GM12878 (cell line): ENCODE results near the gene FGF2. TPM values are rescaled to one million over a fixed set of nuclear protein-coding genes. Genes with fewer than 3 reads are reported as not detected.

Source experiments
- ATAC-seq: fragments of 200-7000 bp; cut with Tn5 transposase; 3 replicates; pipeline ENCODE4 v1.9.1; 2020; ENCODE audit warnings: mild to moderate bottlenecking, moderate library complexity
- BruUV-seq: library from RNA; stranded (reverse); fragments of 400-500 nt; replicated peaks from 2 replicates; lab custom pipeline; 2021; lab: Mats Ljungman, UMichigan
- CTCF ChIA-PET: fragments of 300-600 bp; sonication (Branson Sonifier 250); formaldehyde crosslinking; extraction: SDS; loops from one replicate; lab custom pipeline; 2021; ENCODE audit warnings: inconsistent platforms; lab: Yijun Ruan, JAX
- POLR2A ChIA-PET: fragments of 350-600 bp; formaldehyde crosslinking; extraction: SDS; loops from one replicate; lab custom pipeline; 2021; ENCODE audit warnings: inconsistent platforms; lab: Charles Lee
- RAD21 ChIA-PET: fragments of 300-600 bp; sonication (Branson Sonifier 250); formaldehyde crosslinking; loops from one replicate; lab custom pipeline; 2023; ENCODE audit warnings: antibody characterized with exemption; ENCODE audit not compliant: unreplicated experiment; lab: Charles Lee
- SMC1A ChIA-PET: fragments of 300-600 bp; sonication (Branson Sonifier 250); formaldehyde crosslinking; loops from one replicate; lab custom pipeline; 2023; ENCODE audit not compliant: unreplicated experiment, uncharacterized antibody; lab: Charles Lee
- DNase-seq: peaks from one replicate; pipeline ENCODE4 v3.0.0-alpha.2; 2011; ENCODE audit warnings: low read depth, low spot score
- FAIRE-seq: peaks from 3 replicates; lab custom pipeline; 2011; peaks lifted over from hg19 to GRCh38; lab: Jason Lieb, UNC
- H2AFZ ChIP-seq: 2 replicates; pipeline ENCODE4 v1.6.0; 2011; ENCODE audit warnings: low read depth, low read length, control low read depth; ENCODE audit not compliant: control insufficient read depth
- H3K27ac ChIP-seq: 2 replicates; pipeline ENCODE4 v1.5.1; 2011; ENCODE audit warnings: control low read depth; ENCODE audit not compliant: control insufficient read depth, insufficient read depth
- H3K27me3 ChIP-seq, 2 experiments: replicated peaks in 1 of 2; 2 replicates each; pipeline versions ENCODE4 v1.6.0 to v1.6.1; 2011; ENCODE audit warnings: low read length in 1 of 2; ENCODE audit not compliant: control insufficient read depth in 2 of 2, insufficient read depth in 2 of 2
- H3K36me3 ChIP-seq, 2 experiments: 2 replicates each; pipeline ENCODE4 v1.5.1; 2011; ENCODE audit warnings: low read length in 1 of 2; ENCODE audit not compliant: control insufficient read depth in 2 of 2, insufficient read depth in 2 of 2
- H3K4me1 ChIP-seq: 2 replicates; pipeline ENCODE4 v1.6.1; 2011; ENCODE audit warnings: mild to moderate bottlenecking, low read length, moderate library complexity, mixed read lengths; ENCODE audit not compliant: control insufficient read depth, insufficient read depth
- H3K4me2 ChIP-seq: 2 replicates; pipeline ENCODE4 v1.6.0; 2011; ENCODE audit warnings: control low read depth; ENCODE audit not compliant: control insufficient read depth, insufficient read depth
- H3K4me3 ChIP-seq: fragments of 200-600 bp; sonication (generic); 2 replicates; pipeline ENCODE4 v1.5.1; 2016
- H3K79me2 ChIP-seq: 2 replicates; pipeline ENCODE4 v1.6.0; 2011; ENCODE audit warnings: low read length; ENCODE audit not compliant: control insufficient read depth, insufficient read depth
- H3K9ac ChIP-seq: 2 replicates; pipeline ENCODE4 v1.8.0; 2011; ENCODE audit warnings: low read length, control low read depth, mixed read lengths; ENCODE audit not compliant: control insufficient read depth, insufficient read depth
- H3K9me3 ChIP-seq: replicated peaks from 3 replicates; pipeline ENCODE4 v1.5.1; 2011; ENCODE audit warnings: mild to moderate bottlenecking, low read length; ENCODE audit not compliant: control insufficient read depth, insufficient read depth
- H4K20me1 ChIP-seq: 2 replicates; pipeline ENCODE4 v1.6.0; 2011; ENCODE audit not compliant: control insufficient read depth, insufficient read depth
- HDGF ChIP-seq: fragments of 450-650 bp; IDR thresholded peaks from 2 replicates; pipeline ENCODE4 v1.6.1; 2016; ENCODE audit warnings: antibody characterized with exemption
- NFIC ChIP-seq: IDR thresholded peaks from 2 replicates; pipeline ENCODE4 v1.6.1; 2012; ENCODE audit warnings: low read depth, mild to moderate bottlenecking, inconsistent platforms, low read length, moderate library complexity
- PKNOX1 ChIP-seq: fragments of 450-650 bp; IDR thresholded peaks from 2 replicates; pipeline ENCODE4 v1.6.1; 2016; ENCODE audit warnings: mild to moderate bottlenecking
- RAD51 ChIP-seq: fragments of 450-650 bp; IDR thresholded peaks from 2 replicates; pipeline ENCODE4 v1.6.1; 2016; ENCODE audit warnings: moderate library complexity, mild to moderate bottlenecking, inconsistent platforms
- RB1 ChIP-seq: fragments of 450-650 bp; formaldehyde crosslinking; IDR thresholded peaks from 2 replicates; pipeline ENCODE4 v1.6.1; 2017; ENCODE audit warnings: mild to moderate bottlenecking, borderline replicate concordance
- REST ChIP-seq: IDR thresholded peaks from 2 replicates; pipeline ENCODE4 v1.6.1; 2012; ENCODE audit warnings: mild to moderate bottlenecking, low read depth, low read length
- SPI1 ChIP-seq: IDR thresholded peaks from 2 replicates; pipeline ENCODE4 v1.6.1; 2011; ENCODE audit warnings: low read depth, mild to moderate bottlenecking, low read length, moderate library complexity, borderline replicate concordance; ENCODE audit not compliant: insufficient read depth
- TAF1 ChIP-seq: IDR thresholded peaks from 2 replicates; pipeline ENCODE4 v1.6.1; 2011; ENCODE audit warnings: mild to moderate bottlenecking, low read depth, low read length, borderline replicate concordance
- ZBTB40 ChIP-seq: fragments of 450-650 bp; IDR thresholded peaks from 2 replicates; pipeline ENCODE4 v1.6.1; 2016; ENCODE audit warnings: mild to moderate bottlenecking, moderate library complexity, borderline replicate concordance
- ZNF217 ChIP-seq: fragments of 450-650 bp; IDR thresholded peaks from 2 replicates; pipeline ENCODE4 v1.6.1; 2017; ENCODE audit warnings: antibody characterized with exemption, mild to moderate bottlenecking
- WGBS: methylation state at CpG from one replicate; pipeline ENCODE4 v1.1.6; 2016; ENCODE audit warnings: low lambda C conversion rate; ENCODE audit not compliant: insufficient replicate concordance, insufficient coverage; ENCODE audit errors: missing lambda C conversion rate; 5-methylcytosine and 5-hydroxymethylcytosine counted together
- in situ Hi-C: fragments of 300-500 bp; cut with MboI; formaldehyde crosslinking; loops from 9 replicates; pipeline ENCODE4 v1.14.3; 2018; ENCODE audit warnings: mixed read lengths
- intact Hi-C: fragments of 100-400 bp; cut with micrococcal nuclease; formaldehyde crosslinking; loops from one replicate; pipeline ENCODE4 v1.14.2; 2022; ENCODE audit not compliant: unreplicated experiment
- polyA plus RNA-seq, 11 experiments: library from polyadenylated mRNA; depleted of rRNA in 4 of 11; unstranded in 6 of 11; stranded (reverse) in 5 of 11; fragments of >200 nt; fragmentation: Nextera tagmentation in 4 of 11; fragmentation: Illumina TruSeq in 1 of 11; extraction: Ambion mirVana in 4 of 11; extraction: Trizol in 1 of 11; gene quantifications; 1 replicate in 1 of 11; 2 replicates in 10 of 11; pipeline versions ENCODE4 v1.2.1 to v1.2.3, GENCODE V29; 2011 to 2016; ENCODE audit warnings: inconsistent platforms in 2 of 11, missing spikeins in 2 of 11, low read depth in 1 of 11
- total RNA-seq, 4 experiments: library from RNA; depleted of rRNA in 3 of 4; stranded (reverse); fragments of >200 nt in 3 of 4; fragmentation: Illumina TruSeq in 1 of 4; extraction: Trizol in 1 of 4; gene quantifications; 2 replicates each; pipeline versions ENCODE4 v1.2.1 to v1.2.3, GENCODE V29; 2013 to 2021
- TF ChIP-seq, protein P1 (sequence below): IDR thresholded peaks from 2 replicates; pipeline ENCODE4 v1.6.1; 2011; ENCODE audit warnings: mild to moderate bottlenecking, low read depth, low read length, moderate library complexity; ENCODE audit not compliant: insufficient replicate concordance

The FGF2 gene
- total and polyA plus RNA-seq, 10 of the 15 experiments (the other 5 are each of a cell fraction or from before 2014, with no cell fraction given): 0.13 to 1.7 (median 0.25) TPM

DNA sequence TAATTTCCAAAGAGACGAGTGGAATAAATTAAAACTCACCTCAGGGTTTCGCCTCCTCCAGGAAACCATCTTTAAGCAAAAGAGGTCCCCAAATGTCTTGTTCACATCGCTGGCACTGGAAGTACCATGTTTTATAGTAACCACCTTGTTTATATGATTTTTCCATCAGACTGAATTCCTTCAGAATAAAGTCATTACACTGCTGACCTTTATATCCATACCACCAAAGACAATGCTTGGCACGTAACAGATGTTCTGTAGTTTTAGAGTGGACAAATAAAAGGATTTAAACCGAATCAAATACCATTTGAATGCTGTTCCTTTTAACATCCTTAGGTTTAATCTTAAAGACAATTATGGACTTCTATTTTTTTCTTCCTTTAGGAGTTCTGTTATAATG is 91.1 kb downstream of the FGF2 start (continued):
- TF ChIP-seq, protein P1, sequence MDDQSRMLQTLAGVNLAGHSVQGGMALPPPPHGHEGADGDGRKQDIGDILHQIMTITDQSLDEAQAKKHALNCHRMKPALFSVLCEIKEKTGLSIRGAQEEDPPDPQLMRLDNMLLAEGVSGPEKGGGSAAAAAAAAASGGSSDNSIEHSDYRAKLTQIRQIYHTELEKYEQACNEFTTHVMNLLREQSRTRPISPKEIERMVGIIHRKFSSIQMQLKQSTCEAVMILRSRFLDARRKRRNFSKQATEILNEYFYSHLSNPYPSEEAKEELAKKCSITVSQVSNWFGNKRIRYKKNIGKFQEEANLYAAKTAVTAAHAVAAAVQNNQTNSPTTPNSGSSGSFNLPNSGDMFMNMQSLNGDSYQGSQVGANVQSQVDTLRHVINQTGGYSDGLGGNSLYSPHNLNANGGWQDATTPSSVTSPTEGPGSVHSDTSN: no peak

GRCh38 chr4:122920473-122920872 is 93.8 kb downstream of the FGF2 start:
- no peaks in the 10 kb centered on the region for H3K36me3 ChIP-seq
- CTCF ChIA-PET: interaction anchor here (0.9 to 5.0 kb wide), 4 partner anchors 10 to 164 kb away, joined by 3 to 31 read pairs (median 16); no protein-coding TSS in a partner anchor
- POLR2A ChIA-PET: interaction anchor here (0.5 kb wide), 1 partner anchor 505 kb away, joined by 3 read pairs; no protein-coding TSS in a partner anchor
- RAD21 ChIA-PET: interaction anchor here (1.1 to 2.3 kb wide), 2 partner anchors 25 to 162 kb away, joined by 5 to 7 read pairs; no protein-coding TSS in a partner anchor
- SMC1A ChIA-PET: interaction anchor here (0.9 to 1.6 kb wide), 8 partner anchors 9 to 1020 kb away, joined by 3 to 6 read pairs (median 4); no protein-coding TSS in a partner anchor
- H3K4me3 ChIP-seq: no peak overlapping the region
- H3K4me1 ChIP-seq: peaks cover 6% of the 10 kb centered on the region
- H3K4me2 ChIP-seq: no peak overlapping the region
- ATAC-seq (no peak), FAIRE-seq (no peak), DNase-seq (no peak)
- 89% methylated on average over 5 of the region's 5 CpGs for WGBS
- H2AFZ ChIP-seq: no peak overlapping the region
- no peak overlapping the region for H3K27ac ChIP-seq
- H3K27me3 ChIP-seq: no peaks in the 10 kb centered on the region
- TF ChIP-seq SPI1 (no peak), RAD51 (no peak), REST (no peak), HDGF (no peak), NFIC (no peak), PKNOX1 (no peak), RB1 (no peak), ZBTB40 (no peak), ZNF217 (no peak), TAF1 (no peak)
- H3K9me3 ChIP-seq: no peaks in the 10 kb centered on the region
- H3K79me2 ChIP-seq: peaks cover 10% of the 10 kb centered on the region
- no peak overlapping the region for H3K9ac ChIP-seq
- BruUV-seq: no TSS peak
- no peaks in the 10 kb centered on the region for H4K20me1 ChIP-seq
- in situ Hi-C loops: loop anchor here (5.0 kb wide), 1 partner anchor 168 kb away; no protein-coding TSS in a partner anchor
- intact Hi-C loops: loop anchor here (5.0 kb wide), 1 partner anchor 93 kb away; the partner anchor contains the start of gene FGF2
